ENCODE measurements around the gene MRNIP. TPM values are rescaled to one million over a fixed set of nuclear protein-coding genes. Genes with fewer than 3 reads are reported as not detected.
A peak's percentile ranks its signal among the peaks of the same experiment; 100 is the strongest.

MRNIP gene
- total and polyA plus RNA-seq, 2 of the 4 experiments (the other 2 are of a cell fraction): 6.6 to 24.7 TPM

DNA sequence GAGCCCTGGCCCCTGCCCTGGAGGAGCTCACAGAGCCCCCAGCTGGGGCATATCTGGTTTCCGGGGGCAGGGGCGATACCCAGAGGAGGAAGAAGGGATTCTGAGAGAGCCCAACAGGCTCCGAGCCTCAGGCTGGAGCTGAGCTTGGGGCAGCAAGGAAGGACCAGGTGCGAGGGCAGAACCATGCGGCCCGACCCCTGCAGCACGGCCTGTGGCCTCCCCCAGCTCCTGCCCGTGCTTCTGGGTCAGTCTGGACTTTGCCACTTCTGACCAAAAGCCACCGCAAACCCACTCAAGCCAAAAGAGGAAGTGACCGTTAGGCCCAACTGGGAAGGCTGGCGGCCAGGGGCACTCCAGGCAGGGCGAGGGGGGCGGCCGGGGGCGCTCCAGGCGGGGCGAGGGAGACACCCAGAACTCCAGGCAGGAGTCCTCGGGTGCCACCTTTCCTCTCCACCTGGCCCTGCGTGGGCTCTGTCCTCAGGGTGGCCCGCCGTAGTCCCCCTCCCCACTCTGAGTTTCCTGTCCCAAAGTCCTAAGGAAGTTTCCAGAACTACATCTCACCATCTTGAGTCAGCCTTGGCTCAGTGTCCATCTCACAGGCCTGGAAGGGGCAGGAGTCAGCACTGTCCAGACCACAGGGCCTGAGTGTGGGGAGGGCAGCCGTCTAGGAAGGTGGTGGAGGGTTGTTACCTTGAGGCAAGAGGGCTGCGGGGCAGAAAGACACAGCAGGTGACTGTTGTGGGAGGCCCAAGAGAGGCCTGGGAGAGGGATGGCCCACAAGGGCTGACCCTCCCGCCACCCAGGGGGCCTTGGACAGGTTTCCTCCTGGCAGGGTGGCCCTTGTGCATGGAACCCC is 65.8 kb downstream of the MRNIP start:
- H3K23ac ChIP-seq (ENCODE audit: low read depth, low read length): no peak overlapping the region
- no peak overlapping the region for H3K4me2 ChIP-seq (ENCODE audit: low read depth, low read length)
- no peak overlapping the region for H2BK20ac ChIP-seq (ENCODE audit: low read depth, low read length)
- no peak overlapping the region for H3K9ac ChIP-seq (ENCODE audit: low read depth, low read length)
- H3K14ac ChIP-seq (replicated peaks; ENCODE audit: low read depth, low read length): no peak overlapping the region
- no peaks in the 10 kb centered on the region for H3K27me3 ChIP-seq (ENCODE audit: control insufficient read depth, insufficient read depth, low read length)
- intact Hi-C loops (cut with micrococcal nuclease): no loop called here
- H4K91ac ChIP-seq (ENCODE audit: insufficient read depth, low read depth, low read length): no peak overlapping the region
- H3K27ac ChIP-seq (ENCODE audit: insufficient read depth, low read length): no peak overlapping the region
- DNase-seq (no peak), ATAC-seq (ENCODE audit: low read depth) (no peak)
- no peak overlapping the region for H3K18ac ChIP-seq (ENCODE audit: low read depth, low read length)
- H3K79me1 ChIP-seq (ENCODE audit: low read depth in 1 of 2, low read length in 2 of 2): no peaks in the 10 kb centered on the region
- H2BK15ac ChIP-seq (ENCODE audit: low read depth, low read length): no peak overlapping the region
- no peak overlapping the region for H2BK120ac ChIP-seq (ENCODE audit: low read depth, low read length)
- 0 out of 2 replicates have a peak, but pooled peaks cover 7% of the 10 kb centered on the region for H4K20me1 ChIP-seq (ENCODE audit: insufficient read depth, low read length)
- no peak overlapping the region for H4K8ac ChIP-seq (ENCODE audit: low read depth in 2 of 2, low read length in 2 of 2)
- H4K5ac ChIP-seq (ENCODE audit: low read depth, low read length): no peak overlapping the region
- no TSS peak for BruUV-seq (replicated peaks)
- H3K9me3 ChIP-seq (ENCODE audit: control insufficient read depth, insufficient read depth, low read length): no peaks in the 10 kb centered on the region
- peaks cover 9% of the 10 kb centered on the region; the same call in 1 of the 2 replicates for H3K4me1 ChIP-seq (ENCODE audit: control insufficient read depth, insufficient read depth, low read length)
- no peak overlapping the region for H3K4me3 ChIP-seq (ENCODE audit: insufficient read depth, low read depth, low read length)
- peak overlapping the region; percentile 1; the same call in 1 of the 2 replicates for H2AK5ac ChIP-seq (ENCODE audit: low read depth, low read length)
- POLR2A ChIA-PET (ENCODE audit: unreplicated experiment): interaction anchor here (1.0 kb wide), 1 partner anchor 35 kb away, joined by 3 read pairs; no protein-coding TSS in a partner anchor
- H3K9me1 ChIP-seq (ENCODE audit: insufficient read depth, low read length): no peaks in the 10 kb centered on the region
- dilution Hi-C loops (cut with HindIII; ENCODE audit: low sequenced_read_pairs, unreplicated experiment): no loop called here
- WGBS, 2 experiments (ENCODE audit: extremely low coverage in 2 of 2, insufficient read length in 1 of 2): 94% methylated on average over 10 of the region's 24 CpGs; no CpG with 5 or more reads in 1 of the 2 experiments
- no peak overlapping the region for H3K56ac ChIP-seq (ENCODE audit: extremely low read depth, insufficient read depth, low read length)
- H2BK5ac ChIP-seq (ENCODE audit: low read depth, low read length, poor library complexity, severe bottlenecking): no peak overlapping the region
- TF ChIP-seq RAD21 (IDR thresholded peaks at IDR 0.05; ENCODE audit: low read length) (no peak), CTCF (conservative IDR thresholded peaks at IDR 0.05; ENCODE audit: low read depth, low read length) (no peak), CHD1 (IDR thresholded peaks at IDR 0.05; ENCODE audit: low read depth, low read length) (no peak), SMC3 (IDR thresholded peaks at IDR 0.05; ENCODE audit: low read depth, low read length) (no peak), POLR2A (IDR thresholded peaks at IDR 0.05; ENCODE audit: low read depth, low read length) (no peak), RCOR1 (IDR thresholded peaks at IDR 0.05; ENCODE audit: insufficient replicate concordance, low read length) (no peak), BHLHE40 (IDR thresholded peaks at IDR 0.05; ENCODE audit: low read depth, low read length) (no peak), MXI1 (IDR thresholded peaks at IDR 0.05; ENCODE audit: borderline replicate concordance, low read depth, low read length) (no peak), NFE2L2 (IDR thresholded peaks at IDR 0.05; ENCODE audit: low read depth, low read length) (no peak)
- TF ChIP-seq, protein P1, sequence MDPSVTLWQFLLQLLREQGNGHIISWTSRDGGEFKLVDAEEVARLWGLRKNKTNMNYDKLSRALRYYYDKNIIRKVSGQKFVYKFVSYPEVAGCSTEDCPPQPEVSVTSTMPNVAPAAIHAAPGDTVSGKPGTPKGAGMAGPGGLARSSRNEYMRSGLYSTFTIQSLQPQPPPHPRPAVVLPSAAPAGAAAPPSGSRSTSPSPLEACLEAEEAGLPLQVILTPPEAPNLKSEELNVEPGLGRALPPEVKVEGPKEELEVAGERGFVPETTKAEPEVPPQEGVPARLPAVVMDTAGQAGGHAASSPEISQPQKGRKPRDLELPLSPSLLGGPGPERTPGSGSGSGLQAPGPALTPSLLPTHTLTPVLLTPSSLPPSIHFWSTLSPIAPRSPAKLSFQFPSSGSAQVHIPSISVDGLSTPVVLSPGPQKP (IDR thresholded peaks at IDR 0.05; ENCODE audit: borderline replicate concordance, low read depth, low read length): no peak
- H3K4ac ChIP-seq (ENCODE audit: low read depth, low read length): no peak overlapping the region
- CTCF ChIA-PET: no interaction called here
- no peak overlapping the region for H2AFZ ChIP-seq (replicated peaks; ENCODE audit: low read length, poor library complexity)
- H2AK9ac ChIP-seq (replicated peaks; ENCODE audit: low read depth, low read length, poor library complexity): no peak overlapping the region
- in situ Hi-C loops (cut with MboI; ENCODE audit: low sequenced_read_pairs): no loop called here
- H3K36me3 ChIP-seq (ENCODE audit: control insufficient read depth, insufficient read depth, low read length): peaks cover 11% of the 10 kb centered on the region; the same call in 1 of the 2 replicates

Measured in IMR-90 (cell line).